ENCODE results near the gene ARL8B.

The ARL8B gene

DNA sequence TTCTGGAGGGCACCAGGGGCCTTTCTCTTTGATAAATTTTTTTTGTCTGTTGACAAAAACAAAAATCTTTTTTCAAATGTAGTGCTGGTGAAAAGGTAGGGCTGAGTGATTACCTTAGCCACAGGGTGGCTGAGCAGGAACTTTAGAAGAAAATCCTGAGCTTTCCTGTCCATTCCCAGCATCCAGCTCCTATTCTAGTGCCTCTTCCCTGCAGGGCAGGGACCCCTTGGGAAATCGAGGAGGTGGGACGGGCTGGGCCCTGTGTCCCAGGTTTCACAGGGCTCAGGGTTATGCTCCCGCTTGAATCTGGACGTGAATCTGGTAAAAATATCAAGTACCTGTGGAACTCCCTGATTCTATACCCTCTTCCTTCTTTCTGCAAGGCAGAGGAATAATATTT, 97.1 kb downstream of the ARL8B start:
- DNase-seq (ENCODE audit: low read depth), result no peak
- TF ChIP-seq, protein P1, sequence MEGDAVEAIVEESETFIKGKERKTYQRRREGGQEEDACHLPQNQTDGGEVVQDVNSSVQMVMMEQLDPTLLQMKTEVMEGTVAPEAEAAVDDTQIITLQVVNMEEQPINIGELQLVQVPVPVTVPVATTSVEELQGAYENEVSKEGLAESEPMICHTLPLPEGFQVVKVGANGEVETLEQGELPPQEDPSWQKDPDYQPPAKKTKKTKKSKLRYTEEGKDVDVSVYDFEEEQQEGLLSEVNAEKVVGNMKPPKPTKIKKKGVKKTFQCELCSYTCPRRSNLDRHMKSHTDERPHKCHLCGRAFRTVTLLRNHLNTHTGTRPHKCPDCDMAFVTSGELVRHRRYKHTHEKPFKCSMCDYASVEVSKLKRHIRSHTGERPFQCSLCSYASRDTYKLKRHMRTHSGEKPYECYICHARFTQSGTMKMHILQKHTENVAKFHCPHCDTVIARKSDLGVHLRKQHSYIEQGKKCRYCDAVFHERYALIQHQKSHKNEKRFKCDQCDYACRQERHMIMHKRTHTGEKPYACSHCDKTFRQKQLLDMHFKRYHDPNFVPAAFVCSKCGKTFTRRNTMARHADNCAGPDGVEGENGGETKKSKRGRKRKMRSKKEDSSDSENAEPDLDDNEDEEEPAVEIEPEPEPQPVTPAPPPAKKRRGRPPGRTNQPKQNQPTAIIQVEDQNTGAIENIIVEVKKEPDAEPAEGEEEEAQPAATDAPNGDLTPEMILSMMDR (IDR thresholded peaks at IDR 0.05; ENCODE audit: insufficient read depth, low read depth, low read length, missing control alignments), result no peak
- H3K4me3 ChIP-seq (ENCODE audit: low read length), result no peak overlapping the region

DNA sequence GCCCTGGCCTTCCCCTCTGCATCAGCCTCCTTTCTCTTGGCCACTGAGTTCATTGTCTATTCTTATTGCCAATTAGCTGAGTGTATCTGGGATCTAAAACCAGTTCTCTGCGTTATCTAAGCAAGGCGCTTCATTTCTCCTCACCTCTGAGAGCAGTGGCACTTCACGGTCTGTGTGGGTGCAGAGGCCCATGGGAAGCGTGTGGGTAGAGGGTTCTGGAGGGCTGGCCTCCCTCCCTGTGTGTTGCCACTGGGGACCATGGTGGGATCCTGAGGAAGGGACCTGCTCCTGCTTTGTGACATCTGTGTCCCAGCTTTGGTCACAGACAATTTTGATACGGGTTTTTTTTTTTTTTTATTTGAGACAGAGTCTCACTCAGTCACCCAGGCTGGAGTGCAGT, 98.1 kb downstream of the ARL8B start:
- TF ChIP-seq, protein P1 (IDR thresholded peaks at IDR 0.05; ENCODE audit: insufficient read depth, low read depth, low read length, missing control alignments), result no peak
- H3K4me3 ChIP-seq (ENCODE audit: low read length), result no peak overlapping the region
- DNase-seq (ENCODE audit: low read depth), result no peak

DNA sequence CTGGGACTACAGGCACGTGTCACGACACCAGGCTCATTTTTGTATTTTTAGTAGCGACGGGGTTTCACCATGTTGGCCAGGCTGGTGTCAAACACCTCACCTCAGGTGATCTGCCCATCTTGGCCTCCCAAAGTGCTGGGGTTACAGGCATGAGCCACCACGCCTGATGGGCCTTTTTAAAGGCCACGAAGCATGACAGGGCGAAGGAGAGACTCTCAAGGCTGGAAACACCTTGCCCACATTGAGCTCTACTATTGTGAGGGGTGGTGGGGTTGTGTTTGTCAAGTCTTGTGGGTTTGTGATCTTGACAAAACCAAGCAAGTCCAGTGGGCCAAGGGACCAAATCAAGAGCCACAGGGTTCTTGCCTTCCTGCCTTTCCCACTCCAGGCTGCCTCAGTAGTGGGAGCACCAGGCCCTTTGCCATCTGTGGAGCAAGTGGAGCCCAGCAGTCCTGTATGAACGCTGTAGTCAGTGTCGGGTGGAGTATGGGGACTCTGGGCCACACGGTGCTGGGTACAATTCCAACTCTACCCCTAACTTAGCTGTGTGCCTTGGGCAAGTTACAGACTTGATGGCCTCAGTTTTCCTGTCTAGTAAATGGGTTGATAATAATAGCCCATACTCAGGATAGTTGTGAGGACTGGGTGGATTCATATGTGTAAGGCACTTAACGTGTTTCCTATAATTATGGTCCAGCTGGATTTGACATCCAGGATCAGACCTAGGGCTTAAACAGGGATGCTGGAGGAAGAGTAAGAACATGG, 98.8 kb downstream of the ARL8B start:
- no peak overlapping the region for H3K4me3 ChIP-seq (ENCODE audit: low read length)
- no peak for DNase-seq (ENCODE audit: low read depth)
- TF ChIP-seq, protein P1 (IDR thresholded peaks at IDR 0.05; ENCODE audit: insufficient read depth, low read depth, low read length, missing control alignments), result no peak

DNA sequence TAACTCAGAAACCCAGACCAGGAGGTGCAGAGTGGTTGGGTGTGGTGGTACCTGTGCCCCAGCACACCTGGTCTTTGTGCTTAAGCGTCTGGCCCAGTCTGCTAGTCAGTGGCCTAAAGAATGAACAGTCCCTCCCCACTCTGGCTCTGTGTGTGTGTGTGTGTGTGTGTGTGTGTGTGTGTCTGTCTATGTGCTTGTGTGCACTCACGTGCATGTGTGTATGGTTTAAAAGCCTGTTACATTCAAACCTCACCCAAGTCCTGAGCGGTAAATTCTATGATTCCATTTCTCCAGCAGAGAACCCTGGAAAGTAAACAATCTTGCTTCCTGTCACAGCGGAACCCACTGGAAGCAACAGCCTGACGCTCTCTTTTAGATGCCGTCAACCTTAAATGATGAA, 99.6 kb downstream of the ARL8B start:
- TF ChIP-seq, protein P1 (IDR thresholded peaks at IDR 0.05; ENCODE audit: insufficient read depth, low read depth, low read length, missing control alignments), result no peak
- no peak for DNase-seq (ENCODE audit: low read depth)
- no peak overlapping the region for H3K4me3 ChIP-seq (ENCODE audit: low read length)

DNA sequence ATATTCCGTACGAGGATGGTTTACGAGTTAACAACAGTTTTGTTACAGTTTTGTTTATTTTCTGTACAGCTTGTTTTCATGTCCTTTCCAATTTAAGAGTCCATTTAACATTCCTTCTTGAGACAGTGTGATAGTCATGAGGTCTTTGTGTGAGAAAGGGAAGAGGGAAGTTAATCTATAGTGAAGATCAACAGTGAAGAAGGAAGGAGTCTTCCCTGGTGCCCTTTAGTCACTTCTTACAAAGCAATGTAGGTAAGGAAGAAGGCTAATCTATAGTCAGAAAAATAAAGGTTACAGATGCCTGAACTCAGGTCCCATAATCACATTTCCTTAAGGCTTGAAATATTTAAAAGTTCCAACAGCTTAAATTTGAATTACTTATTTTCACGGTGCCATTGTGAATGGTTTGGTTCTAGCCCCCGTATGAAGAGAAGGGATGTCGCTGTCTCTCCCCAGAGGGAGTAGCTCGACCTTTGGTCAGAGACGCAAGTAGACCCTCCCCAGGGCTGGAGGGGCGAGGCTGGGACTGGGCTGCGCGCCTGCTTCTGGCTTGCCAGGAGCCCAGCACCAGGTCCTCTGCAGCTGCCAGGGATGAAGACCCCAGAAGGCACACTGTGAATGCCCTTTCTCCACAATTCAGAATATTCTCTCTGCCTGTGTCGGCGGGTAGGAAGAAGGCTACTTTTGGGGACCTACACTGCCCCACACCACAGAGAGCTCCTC, 100.4 kb downstream of the ARL8B start:
- TF ChIP-seq, protein P1 (IDR thresholded peaks at IDR 0.05; ENCODE audit: insufficient read depth, low read depth, low read length, missing control alignments), result no peak
- no peak overlapping the region for H3K4me3 ChIP-seq (ENCODE audit: low read length)
- no peak for DNase-seq (ENCODE audit: low read depth)

DNA sequence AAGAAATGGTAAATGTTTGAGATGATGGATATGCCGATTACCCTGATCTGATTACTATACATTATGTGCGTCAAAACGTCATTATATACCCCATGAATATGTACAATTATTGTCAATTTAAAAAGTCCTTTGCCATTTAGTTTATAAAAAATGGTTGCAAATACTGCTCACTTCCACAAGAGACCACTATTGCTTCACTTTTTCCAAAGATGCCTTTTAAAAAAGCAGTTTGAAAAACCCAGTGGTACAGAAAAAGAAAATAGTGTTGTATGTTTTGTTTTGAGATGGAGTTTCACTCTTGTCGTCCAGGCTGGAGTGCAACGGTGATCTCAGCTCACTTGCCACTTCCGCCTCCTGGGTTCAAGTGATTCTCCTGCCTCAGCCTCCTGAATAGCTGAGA, 104.7 kb downstream of the ARL8B start:
- TF ChIP-seq, protein P1 (IDR thresholded peaks at IDR 0.05; ENCODE audit: insufficient read depth, low read depth, low read length, missing control alignments), result peak; percentile 38
- DNase-seq (ENCODE audit: low read depth), result peak; percentile 22
- no peak overlapping the region for H3K4me3 ChIP-seq (ENCODE audit: low read length)
